Dendritic cell treated with granulocyte-macrophage colony-stimulating factor and Interleukin-4, amounts not matched to agents 40 ng/mL and 50 ng/mL, for 4 days (primary cell): Measurements from ENCODE around the gene BAG3.

Experiments used
- H3K27ac Mint-ChIP-seq: one replicate; pipeline ENCODE4 v1.8.0; 2022; ENCODE audit warnings: mild to moderate bottlenecking, mixed read lengths
- H3K27me3 Mint-ChIP-seq: one replicate; pipeline ENCODE4 v1.8.0; 2022; ENCODE audit warnings: mild to moderate bottlenecking, mixed read lengths
- H3K36me3 Mint-ChIP-seq: one replicate; pipeline ENCODE4 v1.8.0; 2022; ENCODE audit warnings: low read depth, mixed read lengths
- H3K4me1 Mint-ChIP-seq: one replicate; pipeline ENCODE4 v1.8.0; 2022; ENCODE audit warnings: low read depth, mixed read lengths
- H3K4me3 Mint-ChIP-seq: one replicate; pipeline ENCODE4 v1.8.0; 2022; ENCODE audit warnings: mild to moderate bottlenecking, moderate library complexity, mixed read lengths
- H3K9me3 Mint-ChIP-seq: one replicate; pipeline ENCODE4 v1.8.0; 2022; ENCODE audit warnings: mixed read lengths
- intact Hi-C: fragments of 100-400 bp; cut with micrococcal nuclease; formaldehyde crosslinking; loops from one replicate; pipeline ENCODE4 v1.15.0; 2022

The BAG3 gene

GRCh38 chr10:119726676-119727261 lies 75.6 kb downstream of the BAG3 start:
- peak overlapping the region; percentile 71 for H3K4me3 Mint-ChIP-seq
- peaks cover 36% of the 10 kb centered on the region for H3K4me1 Mint-ChIP-seq
- peak overlapping the region; percentile 48 for H3K27ac Mint-ChIP-seq
- intact Hi-C loops = no loop called here
- H3K27me3 Mint-ChIP-seq = no peaks in the 10 kb centered on the region
- no peaks in the 10 kb centered on the region for H3K36me3 Mint-ChIP-seq
- H3K9me3 Mint-ChIP-seq = no peaks in the 10 kb centered on the region
